ENCODE data around the gene PRRX1.

DNA sequence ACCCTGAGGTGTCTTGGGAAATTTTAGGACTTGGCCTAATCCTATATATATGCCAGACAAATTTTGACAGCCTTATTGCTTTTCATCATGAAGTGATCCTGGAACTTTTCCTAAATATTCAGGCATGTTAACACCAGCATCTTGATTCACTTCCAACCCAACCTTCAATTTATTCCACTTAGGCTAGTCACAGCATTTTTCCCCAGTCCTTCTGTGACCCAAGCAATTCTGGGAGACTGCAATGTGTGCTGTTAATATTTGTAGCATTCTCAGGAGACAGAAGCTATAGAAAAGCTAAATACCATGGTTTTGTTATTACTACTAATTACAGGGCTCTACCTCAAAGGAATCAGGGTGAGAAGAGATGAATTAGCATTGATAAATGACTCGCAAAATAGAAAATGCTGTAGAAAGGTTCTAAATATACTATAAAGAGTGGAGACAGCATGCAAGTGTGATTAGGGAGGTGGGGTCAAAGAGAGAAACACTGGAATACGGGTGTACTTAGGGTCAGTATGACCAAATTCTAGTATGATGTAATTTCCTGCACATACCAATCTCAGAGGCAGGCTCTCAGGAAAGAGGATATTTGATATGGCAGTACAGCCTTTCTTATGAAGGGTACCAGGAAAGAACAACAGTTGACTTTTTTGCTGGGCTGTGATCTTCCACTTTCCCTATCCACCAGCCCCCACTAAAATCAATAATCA, 29.1 kb downstream of the PRRX1 start:
- TF ChIP-seq, protein P1, sequence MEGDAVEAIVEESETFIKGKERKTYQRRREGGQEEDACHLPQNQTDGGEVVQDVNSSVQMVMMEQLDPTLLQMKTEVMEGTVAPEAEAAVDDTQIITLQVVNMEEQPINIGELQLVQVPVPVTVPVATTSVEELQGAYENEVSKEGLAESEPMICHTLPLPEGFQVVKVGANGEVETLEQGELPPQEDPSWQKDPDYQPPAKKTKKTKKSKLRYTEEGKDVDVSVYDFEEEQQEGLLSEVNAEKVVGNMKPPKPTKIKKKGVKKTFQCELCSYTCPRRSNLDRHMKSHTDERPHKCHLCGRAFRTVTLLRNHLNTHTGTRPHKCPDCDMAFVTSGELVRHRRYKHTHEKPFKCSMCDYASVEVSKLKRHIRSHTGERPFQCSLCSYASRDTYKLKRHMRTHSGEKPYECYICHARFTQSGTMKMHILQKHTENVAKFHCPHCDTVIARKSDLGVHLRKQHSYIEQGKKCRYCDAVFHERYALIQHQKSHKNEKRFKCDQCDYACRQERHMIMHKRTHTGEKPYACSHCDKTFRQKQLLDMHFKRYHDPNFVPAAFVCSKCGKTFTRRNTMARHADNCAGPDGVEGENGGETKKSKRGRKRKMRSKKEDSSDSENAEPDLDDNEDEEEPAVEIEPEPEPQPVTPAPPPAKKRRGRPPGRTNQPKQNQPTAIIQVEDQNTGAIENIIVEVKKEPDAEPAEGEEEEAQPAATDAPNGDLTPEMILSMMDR (IDR thresholded peaks at IDR 0.05; ENCODE audit: low read depth, low read length) = no peak
- TF ChIP-seq EZH2phosphoT487 (IDR thresholded peaks at IDR 0.05; ENCODE audit: low read depth) = no peak

Data from OCI-LY3 (cell line).